Ovary (tissue), 9 donors: ENCODE data around the gene LRRC49. TPM values are rescaled to one million over a fixed set of nuclear protein-coding genes. Genes with fewer than 3 reads are reported as not detected.

ENCODE experiments used
- DNase-seq, 5 donors: peaks; one replicate each; pipeline ENCODE4 v3.0.0-alpha.2; 2019 to 2020
- H3K27ac ChIP-seq, 2 donors: fragments of 200-600 bp; one replicate each; pipeline versions ENCODE4 v1.5.1 to v1.8.0; 2019 to 2022
- H3K27me3 ChIP-seq: fragments of 200-600 bp; one replicate; pipeline ENCODE4 v1.8.0; 2022
- H3K36me3 ChIP-seq: fragments of 200-600 bp; sonication (generic); one replicate; pipeline ENCODE4 v1.5.1; 2019
- H3K4me1 ChIP-seq: one replicate; pipeline ENCODE4 v1.8.1; 2013; ENCODE audit warnings: mild to moderate bottlenecking, moderate library complexity; ENCODE audit not compliant: insufficient read depth
- H3K4me3 ChIP-seq: fragments of 200-600 bp; sonication (generic); one replicate; pipeline ENCODE4 v1.5.1; 2017
- H3K9me3 ChIP-seq, 2 donors: fragments of 200-600 bp in 1 of 2; sonication (generic) in 1 of 2; one replicate each; pipeline versions ENCODE4 v1.5.1 to v1.8.1; 2013 to 2019; ENCODE audit warnings: mild to moderate bottlenecking in 1 of 2, moderate library complexity in 1 of 2
- EP300 ChIP-seq: sonication (generic); formaldehyde crosslinking; IDR thresholded peaks from one replicate; pipeline ENCODE4 v1.6.1; 2017; ENCODE audit warnings: antibody characterized with exemption
- POLR2A ChIP-seq: fragments of 450-650 bp; IDR thresholded peaks from one replicate; pipeline ENCODE4 v1.6.1; 2017; ENCODE audit warnings: antibody characterized with exemption, mild to moderate bottlenecking, moderate library complexity
- WGBS, 3 donors: extraction: QIAGEN DNeasy Blood & Tissue Kit in 1 of 3; methylation state at CpG; one replicate each; pipeline versions ENCODE4 v1.1.5 to v1.1.7; 2013 to 2017; 5-methylcytosine and 5-hydroxymethylcytosine counted together
- intact Hi-C, 4 donors: fragments of 100-400 bp; cut with DNase I; formaldehyde crosslinking; loops; one replicate each; pipeline versions ENCODE4 v1.11.0 to v1.15.1; 2022 to 2023
- polyA plus RNA-seq, 2 donors: library from polyadenylated mRNA; stranded (reverse); fragments of 200-250 nt in 1 of 2; fragments of 350-450 nt in 1 of 2; fragmentation: Illumina TruSeq in 1 of 2; extraction: RNeasy Lipid Tissue Mini Kit (QIAGEN cat#74804) in 1 of 2; gene quantifications; one replicate each; pipeline ENCODE4 v1.2.3, GENCODE V29; 2013 to 2014
- total RNA-seq, 7 donors: library from RNA; depleted of rRNA in 2 of 7; stranded (reverse); fragments of >200 nt in 2 of 7; fragmentation: NEBNext Ultra II Directional in 3 of 7; extraction: Animal tissue kit (Norgen Biotek cat#: 25700) in 3 of 7; gene quantifications; one replicate each; pipeline versions ENCODE4 v1.1.0 to v1.2.4, GENCODE V29; 2016 to 2023
- TF ChIP-seq, protein P1 (sequence below), 3 donors: fragments of 450-650 bp in 2 of 3; fragments of 200-600 bp in 1 of 3; IDR thresholded peaks; one replicate each; pipeline versions ENCODE4 v1.5.1 to v1.8.0; 2016 to 2022; ENCODE audit warnings: antibody characterized with exemption in 3 of 3, mild to moderate bottlenecking in 1 of 3
- donor health status: DM: no; HTN: no; CAD: no; lungs with moderate emphysema.
- donor health status: DM: no; HTN: no; CAD: no.
- donor health status: Bipolar disorder and iron deficiency.
- donor health status: DM: yes; HTN: yes; CAD: no.
- donor health status: DM: no; HTN: no; CAD: no.
- donor health status: DM: yes; HTN: yes; CAD: no.

The LRRC49 gene
- total and polyA plus RNA-seq, 9 donors, result 11.9 to 34.6 (median 16.1) TPM

DNA sequence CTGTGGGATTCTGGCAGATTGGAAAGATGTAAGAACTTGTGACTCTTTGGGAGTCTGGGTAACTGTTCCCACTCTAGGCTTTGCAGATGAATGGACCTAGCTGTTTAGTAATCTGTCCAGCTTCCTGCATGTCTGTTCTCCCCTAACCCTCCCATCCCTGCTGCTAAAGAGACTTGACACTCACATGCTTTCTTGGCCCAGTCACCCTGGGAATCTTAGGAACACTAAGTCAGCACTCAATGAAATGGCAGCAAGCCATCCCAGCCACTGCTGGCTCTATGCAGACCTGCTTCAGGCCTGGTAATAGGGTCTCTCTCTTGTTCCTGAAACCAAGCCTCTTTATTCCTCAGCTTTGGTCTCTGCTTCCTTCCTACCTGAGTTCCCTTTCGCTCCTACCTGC lies 158.9 kb downstream of the LRRC49 start:
- no peaks in the 10 kb centered on the region for H3K36me3 ChIP-seq
- H3K4me3 ChIP-seq, result no peak overlapping the region
- H3K27me3 ChIP-seq, result no peaks in the 10 kb centered on the region
- H3K9me3 ChIP-seq, result no peaks in the 10 kb centered on the region
- no peak for DNase-seq
- WGBS, 3 donors, result 94 to 98% (median 98%) methylated on average over 1 of the region's 1 CpG
- intact Hi-C loops, result no loop called here
- no peak for TF ChIP-seq POLR2A
- TF ChIP-seq EP300, result no peak
- TF ChIP-seq, protein P1, sequence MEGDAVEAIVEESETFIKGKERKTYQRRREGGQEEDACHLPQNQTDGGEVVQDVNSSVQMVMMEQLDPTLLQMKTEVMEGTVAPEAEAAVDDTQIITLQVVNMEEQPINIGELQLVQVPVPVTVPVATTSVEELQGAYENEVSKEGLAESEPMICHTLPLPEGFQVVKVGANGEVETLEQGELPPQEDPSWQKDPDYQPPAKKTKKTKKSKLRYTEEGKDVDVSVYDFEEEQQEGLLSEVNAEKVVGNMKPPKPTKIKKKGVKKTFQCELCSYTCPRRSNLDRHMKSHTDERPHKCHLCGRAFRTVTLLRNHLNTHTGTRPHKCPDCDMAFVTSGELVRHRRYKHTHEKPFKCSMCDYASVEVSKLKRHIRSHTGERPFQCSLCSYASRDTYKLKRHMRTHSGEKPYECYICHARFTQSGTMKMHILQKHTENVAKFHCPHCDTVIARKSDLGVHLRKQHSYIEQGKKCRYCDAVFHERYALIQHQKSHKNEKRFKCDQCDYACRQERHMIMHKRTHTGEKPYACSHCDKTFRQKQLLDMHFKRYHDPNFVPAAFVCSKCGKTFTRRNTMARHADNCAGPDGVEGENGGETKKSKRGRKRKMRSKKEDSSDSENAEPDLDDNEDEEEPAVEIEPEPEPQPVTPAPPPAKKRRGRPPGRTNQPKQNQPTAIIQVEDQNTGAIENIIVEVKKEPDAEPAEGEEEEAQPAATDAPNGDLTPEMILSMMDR (IDR thresholded peaks at IDR 0.05), result no peak
- H3K27ac ChIP-seq, result no peak overlapping the region
- no peaks in the 10 kb centered on the region for H3K4me1 ChIP-seq

DNA sequence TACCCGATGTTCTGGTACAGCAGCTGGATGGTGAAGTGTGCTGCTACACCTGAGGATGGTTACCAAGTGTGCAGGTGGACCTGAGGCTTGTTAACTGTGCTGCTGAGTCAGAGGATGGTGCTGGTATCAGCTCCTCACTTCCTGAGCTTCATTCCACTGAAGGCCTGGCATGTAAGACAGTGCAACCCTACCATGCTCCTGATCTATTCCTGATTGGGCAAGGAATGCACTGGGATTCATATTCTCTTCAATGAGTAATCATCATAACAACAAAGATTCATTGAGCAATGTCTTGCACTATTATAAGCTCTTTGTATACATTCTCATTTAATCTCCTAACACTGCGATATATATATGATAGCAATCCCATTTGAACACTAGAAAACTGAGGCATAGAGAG lies 159.7 kb downstream of the LRRC49 start:
- WGBS, 3 donors, result 95 to 100% (median 98%) methylated on average over 2 of the region's 2 CpGs
- no peaks in the 10 kb centered on the region for H3K36me3 ChIP-seq
- no peaks in the 10 kb centered on the region for H3K27me3 ChIP-seq
- H3K4me3 ChIP-seq, result no peak overlapping the region
- no peak for DNase-seq
- intact Hi-C loops, result no loop called here
- no peaks in the 10 kb centered on the region for H3K9me3 ChIP-seq
- no peak overlapping the region for H3K27ac ChIP-seq
- no peaks in the 10 kb centered on the region for H3K4me1 ChIP-seq
- TF ChIP-seq, protein P1 (IDR thresholded peaks at IDR 0.05), result no peak
- no peak for TF ChIP-seq POLR2A
- TF ChIP-seq EP300, result no peak

DNA sequence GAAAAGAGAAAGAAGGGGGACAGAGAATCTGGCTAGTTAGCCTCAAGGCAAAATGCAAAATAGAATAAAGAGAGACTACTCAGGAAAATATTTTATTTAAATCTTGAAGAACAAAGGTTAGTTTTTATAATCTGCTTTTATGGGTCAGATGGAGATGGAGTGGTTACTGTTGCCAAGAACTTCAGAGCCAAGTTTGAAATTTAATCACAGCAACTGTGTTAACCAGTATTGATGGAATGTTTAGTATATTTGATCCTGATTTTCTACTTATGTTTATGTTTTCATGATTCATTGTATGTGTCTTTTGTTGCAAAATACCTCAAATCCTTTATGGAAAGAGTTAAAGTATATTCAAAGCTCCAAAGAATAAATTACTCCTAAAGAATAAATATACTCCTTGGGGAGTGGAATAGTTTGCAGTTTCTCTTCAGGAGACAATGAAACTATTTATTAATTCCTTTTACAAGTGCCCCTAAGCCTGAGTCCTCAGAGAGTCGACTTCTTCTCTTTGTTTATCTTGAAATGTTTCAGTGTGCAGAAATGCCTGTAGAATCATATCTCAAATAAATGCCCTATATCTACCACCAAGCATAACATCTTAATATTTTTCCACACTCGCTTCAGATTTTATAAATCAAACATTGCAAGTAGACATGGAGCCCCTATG lies 161.8 kb downstream of the LRRC49 start:
- TF ChIP-seq, protein P1 (IDR thresholded peaks at IDR 0.05), result no peak
- TF ChIP-seq POLR2A (no peak), EP300 (no peak)
- H3K4me3 ChIP-seq, result no peak overlapping the region
- H3K27ac ChIP-seq, result no peak overlapping the region
- H3K4me1 ChIP-seq, result no peaks in the 10 kb centered on the region
- no peak for DNase-seq
- intact Hi-C loops, result no loop called here
- 34 to 43% (median 36%) methylated on average over 2 of the region's 2 CpGs for WGBS, 3 donors
- peaks cover 0 to 3% of the 10 kb centered on the region in 2 donors for H3K9me3 ChIP-seq
- no peaks in the 10 kb centered on the region for H3K27me3 ChIP-seq
- no peaks in the 10 kb centered on the region for H3K36me3 ChIP-seq

DNA sequence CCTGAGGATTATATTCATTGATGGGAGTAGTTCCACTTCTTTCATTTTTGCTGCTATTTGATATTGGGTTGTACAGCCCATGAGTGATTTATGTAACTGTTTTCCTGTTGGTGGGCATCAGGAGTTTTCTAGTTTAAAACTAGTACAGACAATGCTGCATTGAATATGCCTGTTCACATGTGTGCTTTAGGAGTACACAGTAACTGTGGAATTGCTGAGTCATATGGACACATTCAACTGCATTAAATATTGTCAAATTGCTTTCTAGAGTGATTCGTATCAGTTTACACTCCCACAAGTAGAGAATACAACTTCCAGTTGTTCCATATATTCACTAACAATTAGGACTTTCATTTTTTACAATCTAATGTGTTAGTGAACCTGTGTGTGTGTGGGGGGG lies 162.8 kb downstream of the LRRC49 start:
- peaks cover 0 to 3% of the 10 kb centered on the region in 2 donors for H3K9me3 ChIP-seq
- TF ChIP-seq, protein P1 (IDR thresholded peaks at IDR 0.05), result no peak
- TF ChIP-seq EP300 (no peak), POLR2A (no peak)
- no peaks in the 10 kb centered on the region for H3K27me3 ChIP-seq
- H3K27ac ChIP-seq, result no peak overlapping the region
- no peaks in the 10 kb centered on the region for H3K36me3 ChIP-seq
- DNase-seq, result no peak
- 77 to 89% (median 85%) methylated on average over 1 of the region's 1 CpG for WGBS, 3 donors
- H3K4me3 ChIP-seq, result no peak overlapping the region
- intact Hi-C loops, result no loop called here
- H3K4me1 ChIP-seq, result no peaks in the 10 kb centered on the region
